ENCODE measurements around the gene SLU7.

SLU7 gene

GRCh38 chr5:160434022-160434531 lies 15.2 kb upstream of the SLU7 start:
- no peak for FAIRE-seq
- TF ChIP-seq CTCF (IDR thresholded peaks at IDR 0.05; ENCODE audit: insufficient read depth, missing control alignments), result no peak
- no peak for DNase-seq (ENCODE audit: insufficient read length, low spot score)

- TF ChIP-seq CTCF (IDR thresholded peaks at IDR 0.05; ENCODE audit: insufficient read depth, missing control alignments), result no peak
- FAIRE-seq (no peak), DNase-seq (ENCODE audit: insufficient read length, low spot score) (no peak)
Measured at GRCh38 chr5:160432787-160433186, 13.9 kb upstream of the SLU7 start.

DNA sequence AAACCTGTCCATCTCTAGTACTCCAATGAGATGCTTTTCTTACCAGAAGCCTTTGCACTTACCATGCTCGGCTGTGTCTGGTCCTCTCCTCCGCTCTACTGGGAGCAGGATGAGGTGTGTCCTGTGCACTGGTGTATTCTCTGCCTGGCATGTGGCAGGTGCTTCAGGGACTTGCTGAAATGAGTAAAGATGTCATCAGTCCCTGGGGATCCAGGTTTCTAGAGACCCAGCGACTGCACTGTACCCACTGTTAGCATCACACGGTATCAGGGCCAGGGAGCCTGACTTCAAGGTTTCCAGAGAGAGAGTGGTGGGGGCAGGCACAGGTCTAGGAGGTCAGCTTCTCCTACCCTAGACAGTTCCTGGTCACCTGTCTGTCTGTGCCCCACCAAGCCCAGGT lies 13.3 kb upstream of the SLU7 start:
- TF ChIP-seq CTCF (IDR thresholded peaks at IDR 0.05; ENCODE audit: insufficient read depth, missing control alignments), result no peak

DNA sequence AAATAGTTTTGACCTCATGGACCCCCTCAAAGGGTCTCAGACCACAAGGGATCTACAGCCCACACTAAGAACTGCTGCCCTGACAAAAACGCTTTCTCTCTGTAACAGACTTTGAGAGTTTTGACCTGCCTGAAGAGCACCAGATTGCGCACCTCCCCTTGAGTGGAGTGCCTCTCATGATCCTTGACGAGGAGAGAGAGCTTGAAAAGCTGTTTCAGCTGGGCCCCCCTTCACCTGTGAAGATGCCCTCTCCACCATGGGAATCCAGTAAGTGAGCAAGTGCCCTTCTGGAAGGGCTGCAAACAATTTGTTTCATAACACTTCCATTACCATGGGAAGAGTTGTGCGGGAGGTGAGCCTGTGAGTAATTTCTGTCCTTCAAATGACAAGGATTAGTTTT lies 8.7 kb upstream of the SLU7 start:
- DNase-seq (ENCODE audit: insufficient read length, low spot score) (no peak), FAIRE-seq (no peak)
- no peak for TF ChIP-seq CTCF (IDR thresholded peaks at IDR 0.05; ENCODE audit: insufficient read depth, missing control alignments)

More for the DNA sequence above, 13.3 kb upstream of the SLU7 start:
- DNase-seq (ENCODE audit: insufficient read length, low spot score) (no peak), FAIRE-seq (no peak)

DNA sequence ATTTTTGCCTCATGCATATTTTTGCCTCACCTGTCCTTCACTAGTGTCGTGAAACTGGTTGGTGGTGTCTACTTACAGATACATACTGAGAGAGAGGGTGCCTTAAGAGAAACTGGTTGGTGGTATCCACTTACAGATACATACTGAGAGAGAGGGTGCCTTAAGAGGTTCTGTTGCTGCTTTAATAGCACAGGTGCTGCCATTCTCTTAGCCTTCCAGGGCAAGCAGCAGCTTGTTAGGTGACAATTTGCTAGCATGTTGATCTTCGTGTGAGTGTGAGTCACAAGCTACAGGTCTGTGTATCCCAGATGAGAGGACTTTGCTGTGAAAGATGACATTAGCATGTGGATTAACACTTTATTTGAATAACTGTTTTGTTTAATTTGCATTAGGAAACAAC lies 4.2 kb upstream of the SLU7 start:
- TF ChIP-seq CTCF (IDR thresholded peaks at IDR 0.05; ENCODE audit: insufficient read depth, missing control alignments), result no peak
- DNase-seq (ENCODE audit: insufficient read length, low spot score) (no peak), FAIRE-seq (no peak)

DNA sequence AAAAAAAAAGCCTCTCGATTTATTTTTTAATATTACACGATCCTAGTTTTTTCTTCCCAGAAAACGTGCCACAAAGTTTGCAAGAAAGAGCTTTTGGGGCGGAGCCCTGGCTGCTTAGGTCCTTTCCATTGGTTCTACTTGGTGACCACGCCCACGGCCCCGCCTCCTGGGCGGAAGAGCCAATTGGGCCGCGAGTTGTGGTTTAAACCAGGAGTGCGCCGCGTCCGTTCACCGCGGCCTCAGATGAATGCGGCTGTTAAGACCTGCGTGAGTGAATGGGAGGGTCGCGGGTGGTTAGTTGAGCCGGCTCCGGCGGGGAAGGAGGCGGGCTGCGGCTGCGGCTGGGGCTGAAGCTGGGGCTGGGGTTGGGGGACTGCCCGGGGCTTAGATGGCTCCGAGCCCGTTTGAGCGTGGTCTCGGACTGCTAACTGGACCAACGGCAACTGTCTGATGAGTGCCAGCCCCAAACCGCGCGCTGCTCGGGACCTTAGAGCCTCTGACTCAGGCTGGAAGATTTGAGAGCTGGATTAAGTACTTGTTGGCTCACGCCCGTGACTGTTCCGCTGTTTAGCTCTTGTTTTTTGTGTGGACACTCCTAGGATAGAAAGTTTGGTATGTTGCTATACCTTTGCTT lies 2.9 kb upstream of the SLU7 start, which contains the start of gene PTTG1:
Gene PTTG1 (plus strand): TSS at position 231 of the 634 bp plus-strand sequence. CDS start 458 bp downstream, outside the sequence.
- DNase-seq (ENCODE audit: insufficient read length, low spot score) (peak; percentile 41), FAIRE-seq (no peak)
- no peak for TF ChIP-seq CTCF (IDR thresholded peaks at IDR 0.05; ENCODE audit: insufficient read depth, missing control alignments)

DNA sequence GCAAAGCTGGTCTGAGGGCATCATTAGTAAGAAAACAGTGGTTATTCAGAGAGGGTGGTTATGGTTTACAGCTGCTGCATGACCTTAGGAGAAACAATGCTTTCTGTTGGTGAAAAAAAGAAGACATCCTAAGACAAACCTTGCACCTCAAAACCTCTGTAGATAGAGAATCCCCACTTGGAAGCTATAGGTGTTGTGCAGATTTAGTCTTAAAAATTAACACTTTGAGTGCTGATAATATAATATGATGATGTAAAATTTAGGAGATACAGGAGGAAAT lies 1.4 kb upstream of the SLU7 start:
- FAIRE-seq (no peak), DNase-seq (ENCODE audit: insufficient read length, low spot score) (no peak)
- no peak for TF ChIP-seq CTCF (IDR thresholded peaks at IDR 0.05; ENCODE audit: insufficient read depth, missing control alignments)

Measured in D721Med (cell line).